ENCODE data around the gene TWIST2.

Gene TWIST2

DNA sequence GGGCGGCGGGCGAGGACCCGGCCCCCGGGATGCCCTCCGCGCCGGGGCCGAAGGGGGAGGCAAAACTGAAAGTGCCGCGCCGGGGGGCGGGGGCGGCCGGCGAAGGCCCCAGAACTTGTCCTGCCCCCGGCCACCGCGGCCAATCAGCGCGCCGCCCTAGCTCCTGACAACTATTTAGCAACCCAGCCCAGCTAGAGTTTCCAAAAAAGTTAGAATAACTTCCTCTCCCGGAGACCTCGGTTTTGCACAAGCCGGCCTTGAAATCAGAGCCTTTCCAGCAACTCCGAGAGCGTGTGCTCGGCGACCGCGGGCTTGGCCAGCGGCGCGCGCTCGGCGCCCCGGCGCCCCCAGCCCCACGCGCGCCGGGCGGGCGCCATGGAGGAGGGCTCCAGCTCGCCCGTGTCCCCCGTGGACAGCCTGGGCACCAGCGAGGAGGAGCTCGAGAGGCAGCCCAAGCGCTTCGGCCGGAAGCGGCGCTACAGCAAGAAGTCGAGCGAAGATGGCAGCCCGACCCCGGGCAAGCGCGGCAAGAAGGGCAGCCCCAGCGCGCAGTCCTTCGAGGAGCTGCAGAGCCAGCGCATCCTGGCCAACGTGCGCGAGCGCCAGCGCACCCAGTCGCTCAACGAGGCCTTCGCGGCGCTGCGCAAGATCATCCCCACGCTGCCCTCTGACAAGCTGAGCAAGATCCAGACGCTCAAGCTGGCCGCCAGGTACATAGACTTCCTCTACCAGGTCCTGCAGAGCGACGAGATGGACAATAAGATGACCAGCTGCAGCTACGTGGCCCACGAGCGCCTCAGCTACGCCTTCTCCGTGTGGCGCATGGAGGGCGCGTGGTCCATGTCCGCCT lies at the start of gene TWIST2:
Gene TWIST2 (plus strand): TSS at position 245 of the 850 bp plus-strand sequence. CDS start 131 bp downstream, at position 376.
- in situ Hi-C loops (cut with MboI; ENCODE audit: low sequenced_read_pairs), result no loop called here

DNA sequence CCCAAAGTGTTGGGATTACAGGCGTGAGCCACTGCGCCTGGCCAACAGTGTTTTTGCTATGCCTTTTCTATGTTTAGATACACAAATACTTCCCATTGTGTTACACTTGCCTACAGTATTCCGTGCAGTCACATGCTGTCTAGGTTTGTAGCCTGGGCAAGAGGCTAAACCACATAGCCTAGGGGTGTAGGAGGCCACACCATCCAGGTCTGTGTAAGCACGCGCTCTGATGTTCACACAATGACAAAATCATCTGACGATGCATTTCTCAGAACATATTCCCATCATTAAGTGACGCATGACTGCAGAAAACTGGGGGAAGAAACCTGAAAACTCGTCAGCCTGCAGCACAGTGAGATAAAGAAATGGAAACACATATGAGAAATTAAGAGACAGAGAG lies 46.1 kb upstream of the TWIST2 start:
- in situ Hi-C loops (cut with MboI; ENCODE audit: low sequenced_read_pairs), result no loop called here

DNA sequence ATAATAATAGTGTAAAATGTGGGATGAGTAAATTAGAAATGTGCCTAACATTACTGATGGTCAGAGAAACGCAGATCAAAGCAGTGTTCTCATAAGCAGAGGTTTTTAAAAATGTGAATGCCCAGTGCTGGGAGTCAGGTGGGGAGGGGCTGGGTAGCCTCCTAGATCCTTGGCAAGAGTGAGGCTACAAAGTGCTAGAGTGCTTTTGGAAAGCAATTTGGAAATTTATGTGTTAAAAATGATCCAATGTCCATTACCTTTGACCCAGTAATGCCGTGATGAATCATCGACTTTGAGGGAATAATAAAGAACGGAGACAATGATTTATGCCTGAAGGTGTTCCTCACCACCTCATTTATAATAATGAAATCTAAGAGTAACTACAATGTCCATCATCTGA lies 44.9 kb upstream of the TWIST2 start:
- in situ Hi-C loops (cut with MboI; ENCODE audit: low sequenced_read_pairs), result no loop called here

DNA sequence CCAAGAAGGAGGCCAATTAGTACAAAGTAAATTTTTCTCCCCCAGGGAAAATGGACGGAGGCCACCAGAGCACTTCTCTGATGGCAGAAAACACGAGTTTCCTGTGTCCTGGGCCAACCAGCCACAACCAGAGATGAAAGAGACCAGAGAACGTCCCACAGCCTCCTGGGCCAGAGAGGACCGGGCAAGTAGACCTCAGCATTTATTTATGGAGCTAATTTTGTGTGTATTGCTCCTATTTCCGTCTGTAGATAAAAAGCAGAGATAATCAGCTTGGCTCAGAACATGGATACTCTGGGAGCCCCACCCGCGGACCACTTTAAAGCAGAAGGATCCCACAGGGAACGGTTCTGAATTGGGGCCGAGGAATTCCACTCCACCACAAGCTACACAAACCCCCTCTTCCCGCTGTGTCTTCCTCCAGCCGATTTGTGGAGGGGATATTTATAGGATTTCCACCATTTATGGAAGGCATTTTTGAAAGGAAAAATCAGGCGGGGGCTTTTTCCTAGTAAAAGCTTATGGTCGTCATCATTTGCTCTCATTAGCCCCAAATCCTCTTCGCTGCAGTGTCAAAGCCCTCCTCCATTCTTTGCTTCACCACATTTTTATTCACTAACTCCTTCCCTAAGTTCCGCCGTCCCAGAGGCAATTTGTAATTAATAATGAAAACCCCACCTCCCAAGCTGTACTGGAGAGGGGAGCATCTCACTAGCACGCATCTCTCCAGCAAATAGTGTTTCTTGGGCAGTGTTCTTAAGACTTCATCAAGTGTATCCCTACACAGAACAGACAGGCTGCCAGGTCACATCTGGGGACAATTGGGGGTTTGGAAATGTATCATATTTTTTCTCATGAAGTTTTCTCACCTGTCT lies 43.7 kb upstream of the TWIST2 start:
- in situ Hi-C loops (cut with MboI; ENCODE audit: low sequenced_read_pairs), result no loop called here

DNA sequence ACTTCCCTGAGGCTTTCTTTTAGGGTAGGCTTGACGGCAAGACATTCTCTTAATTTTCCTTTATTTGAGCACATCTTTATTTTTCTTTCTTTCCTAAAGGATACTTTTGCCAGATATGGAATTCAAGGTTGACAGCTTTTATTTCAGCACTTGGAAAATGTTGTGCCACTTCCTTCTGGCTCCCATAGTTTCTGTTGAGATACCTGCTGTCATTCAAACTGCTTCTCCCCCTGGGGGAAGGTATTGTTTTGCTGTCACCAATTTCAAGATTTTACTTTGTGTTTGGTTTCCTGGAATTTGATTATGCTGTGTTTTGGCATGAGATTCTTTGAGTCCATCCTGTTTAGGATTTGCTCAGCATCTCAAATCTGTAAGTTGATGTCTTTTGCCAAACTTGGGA lies 39.1 kb upstream of the TWIST2 start:
- in situ Hi-C loops (cut with MboI; ENCODE audit: low sequenced_read_pairs), result no loop called here

DNA sequence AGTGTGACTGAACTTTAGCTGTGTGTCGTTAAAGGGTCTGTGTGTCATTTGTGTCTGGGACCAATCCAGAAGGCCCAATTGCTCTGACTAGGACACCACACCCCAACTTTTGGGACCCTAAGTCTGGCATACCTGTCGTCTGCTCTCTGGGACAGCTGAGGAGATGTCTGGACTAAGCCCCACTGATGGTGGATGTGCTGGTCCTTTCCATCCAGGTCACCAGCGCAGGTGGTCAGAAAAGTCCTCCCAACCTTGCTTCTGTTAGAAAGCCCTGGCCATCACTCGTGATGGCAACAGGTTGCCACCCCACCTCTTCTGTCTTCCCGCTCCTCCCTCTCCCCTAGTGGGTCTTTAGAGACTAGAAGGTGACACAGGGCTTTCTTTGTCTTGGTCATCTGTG lies 37.6 kb upstream of the TWIST2 start:
- in situ Hi-C loops (cut with MboI; ENCODE audit: low sequenced_read_pairs), result no loop called here

DNA sequence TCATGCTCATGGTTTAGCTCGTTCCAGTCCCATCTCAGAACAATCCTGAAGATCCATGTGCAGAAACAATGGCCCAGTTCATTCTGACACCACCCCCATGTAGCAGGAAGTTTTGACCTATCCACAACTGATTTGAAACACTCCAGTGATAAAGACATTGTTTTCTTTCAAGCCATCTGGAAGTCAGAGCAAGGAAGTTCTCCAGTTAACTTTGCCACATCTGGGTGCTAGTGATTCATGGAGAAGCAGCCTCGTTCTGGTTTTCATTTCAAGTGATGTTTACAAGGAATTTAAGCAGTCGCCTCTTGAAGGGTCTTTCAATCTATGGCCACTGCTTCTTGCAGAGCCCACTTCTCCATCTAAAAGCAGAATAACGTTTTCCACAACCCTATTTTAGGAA lies 36.6 kb upstream of the TWIST2 start:
- in situ Hi-C loops (cut with MboI; ENCODE audit: low sequenced_read_pairs), result no loop called here

DNA sequence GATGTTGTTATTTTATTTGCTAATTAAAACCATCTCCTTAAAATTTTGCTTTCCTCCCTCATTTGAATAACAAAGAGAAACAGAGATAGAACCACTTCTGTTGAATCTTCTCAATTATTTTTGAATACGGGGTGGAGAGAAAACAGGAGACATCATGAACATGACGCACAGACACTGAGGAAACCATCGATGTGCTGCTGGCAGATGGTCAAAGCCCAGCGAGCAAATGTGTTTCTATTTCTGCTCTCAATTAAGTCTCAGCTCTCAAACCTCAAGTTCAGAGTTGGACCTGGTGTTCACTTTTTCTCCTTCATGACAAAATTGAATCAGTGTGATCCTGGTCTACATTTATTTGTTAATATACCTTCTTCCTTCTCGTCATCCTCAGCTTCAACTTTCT lies 36.1 kb upstream of the TWIST2 start:
- in situ Hi-C loops (cut with MboI; ENCODE audit: low sequenced_read_pairs), result no loop called here

DNA sequence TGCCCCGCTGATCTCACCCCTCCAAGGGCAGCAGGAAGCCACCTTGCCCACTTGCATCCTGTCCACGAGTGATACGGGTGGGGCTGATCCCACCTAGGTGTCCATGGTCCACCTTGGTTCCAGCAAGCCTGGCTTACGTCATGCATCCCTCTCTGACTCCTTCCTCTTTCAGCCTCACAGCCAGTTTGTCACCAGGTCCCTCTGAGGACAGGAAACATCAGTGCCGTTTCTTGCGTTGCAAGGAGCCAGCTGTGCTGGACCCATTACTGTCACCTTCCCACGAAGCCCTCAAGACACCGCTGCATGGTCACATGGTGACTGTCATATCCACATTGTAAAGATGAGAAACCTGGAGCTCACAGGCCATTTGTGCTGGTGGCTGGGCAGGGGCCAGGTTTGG lies 34.8 kb upstream of the TWIST2 start:
- in situ Hi-C loops (cut with MboI; ENCODE audit: low sequenced_read_pairs), result no loop called here

DNA sequence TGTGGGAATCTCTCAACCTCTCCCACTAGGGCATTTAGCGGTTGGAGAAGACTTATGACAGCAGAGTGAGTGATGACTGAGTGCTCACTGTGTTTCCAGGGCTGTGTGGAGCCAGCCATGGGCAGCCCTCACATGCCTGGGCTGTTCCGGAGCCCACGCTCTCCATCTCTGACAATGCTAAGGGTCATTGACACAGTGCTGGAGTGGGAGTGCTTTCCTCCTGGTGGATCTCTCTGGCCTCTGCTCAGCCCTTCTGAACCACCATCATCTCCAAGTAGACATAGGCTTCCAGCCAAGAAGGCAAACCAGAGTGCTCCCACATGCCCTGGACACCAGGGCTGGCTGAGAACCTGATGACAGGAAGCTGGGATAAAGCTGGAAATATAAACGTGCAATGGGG lies 33.1 kb upstream of the TWIST2 start:
- in situ Hi-C loops (cut with MboI; ENCODE audit: low sequenced_read_pairs), result no loop called here

DNA sequence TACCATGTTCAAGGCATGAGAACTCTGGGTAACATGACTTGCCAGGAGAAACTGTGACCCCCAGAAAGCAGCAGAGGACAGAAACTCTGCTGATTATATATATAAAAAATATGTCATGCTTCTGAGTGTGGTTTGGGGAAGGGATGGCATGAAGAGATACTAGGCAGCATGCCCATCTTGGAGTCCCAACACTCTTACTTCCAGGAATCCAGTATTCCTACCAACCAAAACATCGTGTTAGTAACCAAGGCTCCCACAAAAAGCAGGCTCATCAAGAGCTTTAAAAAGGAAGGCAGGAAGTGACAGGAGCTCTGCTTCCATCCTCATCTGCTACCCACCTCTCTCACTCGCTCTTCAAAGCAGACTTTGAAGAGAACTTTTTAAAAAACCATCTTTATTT lies 31.6 kb upstream of the TWIST2 start:
- in situ Hi-C loops (cut with MboI; ENCODE audit: low sequenced_read_pairs), result no loop called here

DNA sequence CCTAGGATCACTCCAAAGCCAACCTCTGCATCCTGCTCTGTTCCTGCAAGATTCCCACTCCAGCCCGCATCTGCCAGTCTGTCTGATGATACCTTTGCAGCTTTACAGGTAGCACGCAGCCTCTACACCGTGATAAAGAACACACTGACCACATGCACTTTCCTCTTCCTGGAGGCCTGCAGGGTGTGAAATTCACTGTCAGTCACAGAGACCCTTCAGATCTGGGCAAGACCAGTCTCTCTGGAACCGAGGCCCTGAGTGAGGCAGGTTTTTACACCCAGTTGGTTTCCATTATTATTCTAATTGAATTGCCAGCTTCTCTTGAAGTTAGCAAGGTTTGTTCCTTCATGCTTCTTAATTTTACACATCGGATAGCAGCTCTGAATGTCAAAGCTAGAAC lies 30.5 kb upstream of the TWIST2 start:
- in situ Hi-C loops (cut with MboI; ENCODE audit: low sequenced_read_pairs), result no loop called here

DNA sequence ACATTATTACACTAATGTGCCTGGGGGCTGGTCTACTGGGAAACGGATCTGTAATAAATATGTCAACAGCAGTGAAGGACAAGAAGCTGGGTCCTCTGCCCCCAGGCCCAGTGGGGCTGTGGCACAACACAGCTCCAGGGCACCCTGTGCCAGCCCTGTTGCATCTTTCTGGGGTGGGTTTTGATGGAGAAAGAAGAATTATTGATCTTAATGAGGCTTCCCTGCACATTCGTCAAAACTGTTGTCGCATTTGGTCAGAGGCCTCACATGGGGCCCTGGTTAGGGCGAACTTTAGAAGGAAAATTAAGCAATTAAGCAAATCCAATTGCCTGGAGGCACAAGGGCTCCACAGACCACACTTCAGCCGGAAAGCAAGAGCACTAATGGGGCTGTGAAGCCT lies 30.0 kb upstream of the TWIST2 start:
- in situ Hi-C loops (cut with MboI; ENCODE audit: low sequenced_read_pairs), result no loop called here

DNA sequence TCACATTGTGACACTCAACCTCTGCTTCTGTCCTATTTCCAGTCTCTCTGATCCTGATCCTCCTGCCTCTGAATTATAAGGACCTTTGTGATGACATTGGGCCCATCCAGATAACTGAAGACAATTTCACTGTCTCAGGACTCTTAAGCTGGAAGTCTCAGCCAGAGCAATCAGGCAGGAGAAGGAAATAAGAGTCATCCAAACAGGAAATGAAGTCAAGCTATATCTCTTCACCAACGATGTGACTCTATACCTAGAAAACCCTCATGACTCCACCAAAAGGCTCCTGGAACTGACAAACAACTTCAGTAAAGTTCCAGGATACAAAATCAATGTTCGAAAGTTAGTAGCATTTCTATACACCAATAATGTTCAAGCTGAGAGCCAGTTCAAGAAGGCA lies 29.3 kb upstream of the TWIST2 start:
- in situ Hi-C loops (cut with MboI; ENCODE audit: low sequenced_read_pairs), result no loop called here

DNA sequence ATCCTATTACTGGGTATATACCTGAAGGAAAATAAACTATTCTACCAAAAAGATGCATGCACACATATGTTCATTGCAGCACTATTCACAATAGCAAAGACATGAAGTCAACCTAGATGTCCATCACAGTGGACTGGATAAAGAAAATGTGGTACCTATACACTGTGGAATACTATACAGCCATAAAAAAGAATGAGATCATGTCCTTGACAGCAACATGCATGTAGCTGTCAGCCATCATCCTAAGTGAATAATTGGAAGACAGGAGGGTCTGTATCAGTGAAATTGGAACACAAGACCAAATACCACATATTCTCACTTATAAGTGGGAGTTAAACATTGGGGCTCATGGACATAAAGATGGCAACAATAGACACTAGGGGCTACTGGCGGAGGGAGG lies 27.7 kb upstream of the TWIST2 start:
- in situ Hi-C loops (cut with MboI; ENCODE audit: low sequenced_read_pairs), result no loop called here

DNA sequence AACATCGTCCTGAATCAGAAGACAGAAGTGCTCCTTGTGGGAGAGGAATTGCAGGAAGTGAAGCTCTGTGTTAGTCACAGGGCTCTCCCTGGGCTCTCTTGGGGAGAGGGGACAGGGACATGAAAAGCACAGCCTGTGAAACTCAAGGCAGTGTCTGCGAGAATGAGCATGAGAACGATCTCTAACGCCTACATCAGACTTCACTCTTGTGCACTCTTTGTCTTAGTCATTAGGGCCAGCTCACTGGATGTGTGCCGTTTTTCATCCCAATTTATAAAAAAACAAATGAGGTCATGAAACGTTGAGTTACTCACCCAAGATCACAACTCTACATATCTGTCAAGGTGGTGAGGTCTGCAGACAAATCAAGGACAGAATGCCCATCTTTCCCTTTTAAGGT lies 27.0 kb upstream of the TWIST2 start:
- in situ Hi-C loops (cut with MboI; ENCODE audit: low sequenced_read_pairs), result no loop called here

DNA sequence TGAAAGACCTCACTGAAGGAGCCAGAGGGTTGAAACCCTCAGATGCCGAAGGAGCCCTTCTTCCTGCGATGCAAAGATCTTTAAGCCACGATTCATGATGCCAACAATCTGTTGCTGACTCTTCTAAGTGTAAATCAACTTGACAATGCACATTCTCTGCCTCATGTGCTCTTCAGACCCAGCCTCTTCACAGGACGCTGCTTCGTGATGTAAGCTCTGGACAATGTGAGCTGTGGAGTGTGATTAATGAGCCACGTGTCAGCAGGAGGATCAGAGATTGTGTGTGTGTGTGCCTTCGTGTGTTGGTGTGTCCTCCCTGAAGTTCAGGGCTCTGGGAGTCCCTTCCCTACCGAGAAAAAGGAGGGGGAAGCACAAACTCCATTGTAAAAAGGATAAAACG lies 26.5 kb upstream of the TWIST2 start:
- in situ Hi-C loops (cut with MboI; ENCODE audit: low sequenced_read_pairs), result no loop called here

DNA sequence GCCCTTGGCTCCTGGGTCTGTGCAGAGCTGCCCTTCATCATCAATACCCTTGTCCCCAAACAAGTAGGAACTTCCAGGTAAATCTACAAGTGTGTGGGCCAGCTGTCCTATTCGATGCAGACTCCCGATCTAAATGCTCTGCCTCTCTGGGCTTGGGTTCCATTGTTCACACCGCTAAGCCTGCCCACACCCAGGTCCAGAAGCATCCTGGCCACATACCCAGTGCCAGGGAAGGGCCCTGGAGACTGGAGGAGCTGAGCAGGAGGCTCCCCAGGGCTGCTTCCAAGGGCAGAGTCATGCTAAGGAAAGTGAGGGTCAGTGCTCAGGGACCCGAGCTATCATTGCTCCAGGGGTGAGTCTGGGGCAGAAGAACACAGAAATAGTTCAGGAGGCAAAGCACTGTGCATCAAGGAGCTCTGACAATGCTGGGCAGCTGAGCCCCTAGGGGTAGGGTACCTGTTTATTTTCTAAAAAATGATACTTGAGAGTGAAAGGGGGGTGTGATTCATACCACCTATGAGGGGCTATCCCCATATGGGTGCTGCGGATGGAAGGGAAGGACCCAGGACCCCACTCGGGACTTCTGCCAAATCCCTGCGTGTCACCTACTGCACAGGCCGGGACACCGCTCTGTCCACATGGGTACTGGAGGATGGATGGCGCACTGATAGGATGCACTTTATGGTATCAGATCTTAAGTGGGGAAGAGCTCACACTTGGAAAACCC lies 25.8 kb upstream of the TWIST2 start:
- in situ Hi-C loops (cut with MboI; ENCODE audit: low sequenced_read_pairs), result no loop called here

DNA sequence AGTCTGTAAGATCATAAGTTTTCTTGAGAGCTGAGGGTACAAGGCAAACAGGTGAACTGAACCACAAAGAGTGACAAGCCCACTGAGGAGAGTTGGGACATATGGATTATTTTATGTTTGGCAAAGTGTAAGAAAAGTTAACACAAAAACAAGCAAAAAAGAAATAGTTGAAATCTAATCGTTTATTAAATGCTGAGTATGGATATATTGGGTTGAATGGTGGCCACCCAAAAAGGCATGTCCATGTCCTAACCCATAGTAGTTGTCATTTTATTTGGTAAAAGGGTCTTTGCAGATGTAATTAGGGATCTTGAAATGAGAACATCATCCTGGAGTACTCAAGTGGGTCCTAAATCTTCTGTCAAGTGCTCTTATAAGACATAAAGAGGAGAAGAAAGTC lies 24.9 kb upstream of the TWIST2 start:
- in situ Hi-C loops (cut with MboI; ENCODE audit: low sequenced_read_pairs), result no loop called here

DNA sequence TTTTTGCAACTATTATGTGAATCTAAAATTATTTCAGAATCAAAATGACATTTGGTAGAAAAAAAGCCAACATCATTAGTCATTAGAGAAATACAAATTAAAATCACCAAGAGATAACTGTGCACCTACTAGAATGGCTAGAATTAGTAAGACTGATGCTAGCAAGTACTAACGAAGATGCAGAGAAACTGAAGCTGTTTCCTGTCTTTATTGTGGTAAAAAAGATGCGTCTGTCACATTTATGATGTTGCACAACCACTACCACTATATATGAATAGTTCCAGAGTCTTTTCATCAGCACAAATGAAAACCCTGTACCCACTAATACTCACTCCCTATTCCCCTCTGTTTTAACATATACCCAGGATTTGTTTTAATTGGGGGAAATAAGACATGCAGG lies 16.7 kb upstream of the TWIST2 start:
- in situ Hi-C loops (cut with MboI; ENCODE audit: low sequenced_read_pairs), result no loop called here

DNA sequence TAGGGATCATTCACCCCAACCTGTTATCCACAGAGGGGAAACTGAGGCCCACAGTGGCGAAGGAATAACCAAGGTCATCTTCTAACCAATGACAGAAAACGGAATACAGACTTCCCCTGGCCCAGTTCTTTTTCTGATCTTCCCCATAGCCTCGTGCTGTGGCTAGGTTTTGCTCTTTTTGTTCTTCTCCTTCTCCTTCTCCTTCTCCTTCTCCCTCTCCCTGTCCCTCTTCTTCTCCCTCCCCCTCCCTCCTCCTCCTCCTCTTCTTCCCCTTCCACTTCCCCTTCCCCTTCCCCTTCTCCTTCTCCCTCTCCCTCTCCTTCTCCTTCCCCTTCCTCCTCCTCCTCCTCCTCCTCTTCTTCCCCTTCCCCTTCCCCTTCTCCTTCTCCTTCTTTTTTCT lies 12.9 kb upstream of the TWIST2 start:
- in situ Hi-C loops (cut with MboI; ENCODE audit: low sequenced_read_pairs), result no loop called here

Measured in HL-60/S4 treated with phorbol 12-myristate 13-acetate at 8.2 ng/mL for 4 days and 3 days (cell line).